ENCODE measurements around the gene SYT12. TPM values are rescaled to one million over a fixed set of nuclear protein-coding genes. Genes with fewer than 3 reads are reported as not detected.
"Not testable (repeated sequence)": the region's sequence is repeated elsewhere in the genome, so short reads cannot be mapped to it uniquely, and the experiment has no call there.

Gene SYT12
- total RNA-seq, 2 experiments from 2014 or later = 0.25 to 0.72 TPM

DNA sequence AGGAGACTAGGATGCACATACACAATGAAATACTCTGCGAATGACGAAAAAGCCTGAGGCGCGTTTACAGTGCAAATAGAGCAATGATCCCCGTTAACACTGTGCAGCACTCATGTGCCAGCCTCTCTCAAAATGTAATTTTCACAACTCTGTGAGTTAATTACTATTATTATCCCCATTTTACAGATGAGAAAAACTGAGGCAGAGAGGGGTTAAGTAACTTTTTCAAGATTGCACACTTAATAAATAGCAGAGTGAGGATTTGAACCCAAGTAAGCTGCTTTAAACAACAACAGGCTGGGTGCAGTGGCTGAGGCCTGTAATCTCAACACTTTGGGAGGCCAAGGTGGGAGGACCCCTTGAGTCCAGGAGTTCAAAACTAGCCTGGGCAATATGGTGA, 21.6 kb upstream of the SYT12 start:
- Histone ChIP-seq H3K27ac (ENCODE audit: low read depth, low read length, poor library complexity, severe bottlenecking) (no peak overlapping the region), H3K4me2 (ENCODE audit: low read length) (no peak overlapping the region), H3K36me3 (ENCODE audit: insufficient read depth, low read length) (no peaks in the 10 kb centered on the region), H3K9me2 (ENCODE audit: insufficient read depth, low read length) (no peaks in the 10 kb centered on the region), H4K20me1 (ENCODE audit: insufficient read depth, low read length) (no peaks in the 10 kb centered on the region), H3K4me3 (ENCODE audit: low read depth, low read length, poor library complexity, severe bottlenecking) (no peak overlapping the region), H3K79me2 (ENCODE audit: insufficient read depth, low read depth, low read length) (no peaks in the 10 kb centered on the region), H3K9me3 (ENCODE audit: low read length) (no peaks in the 10 kb centered on the region), H3K4me1 (ENCODE audit: insufficient read depth, low read length, poor library complexity, severe bottlenecking) (peaks cover 3% of the 10 kb centered on the region), H2AFZ (ENCODE audit: low read length) (no peak overlapping the region)
- no TSS peak for BruUV-seq (replicated peaks)
- DNase-seq (ENCODE audit: low spot score) = no peak
- TF ChIP-seq, protein P1, sequence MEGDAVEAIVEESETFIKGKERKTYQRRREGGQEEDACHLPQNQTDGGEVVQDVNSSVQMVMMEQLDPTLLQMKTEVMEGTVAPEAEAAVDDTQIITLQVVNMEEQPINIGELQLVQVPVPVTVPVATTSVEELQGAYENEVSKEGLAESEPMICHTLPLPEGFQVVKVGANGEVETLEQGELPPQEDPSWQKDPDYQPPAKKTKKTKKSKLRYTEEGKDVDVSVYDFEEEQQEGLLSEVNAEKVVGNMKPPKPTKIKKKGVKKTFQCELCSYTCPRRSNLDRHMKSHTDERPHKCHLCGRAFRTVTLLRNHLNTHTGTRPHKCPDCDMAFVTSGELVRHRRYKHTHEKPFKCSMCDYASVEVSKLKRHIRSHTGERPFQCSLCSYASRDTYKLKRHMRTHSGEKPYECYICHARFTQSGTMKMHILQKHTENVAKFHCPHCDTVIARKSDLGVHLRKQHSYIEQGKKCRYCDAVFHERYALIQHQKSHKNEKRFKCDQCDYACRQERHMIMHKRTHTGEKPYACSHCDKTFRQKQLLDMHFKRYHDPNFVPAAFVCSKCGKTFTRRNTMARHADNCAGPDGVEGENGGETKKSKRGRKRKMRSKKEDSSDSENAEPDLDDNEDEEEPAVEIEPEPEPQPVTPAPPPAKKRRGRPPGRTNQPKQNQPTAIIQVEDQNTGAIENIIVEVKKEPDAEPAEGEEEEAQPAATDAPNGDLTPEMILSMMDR (conservative IDR thresholded peaks at IDR 0.05; ENCODE audit: low read length) = no peak
- TF ChIP-seq EZH2phosphoT487 (IDR thresholded peaks at IDR 0.05; ENCODE audit: borderline replicate concordance, low read depth, low read length) = no peak
- POLR2A ChIA-PET = interaction anchor here (0.8 kb wide), 1 partner anchor 79 kb away, joined by 3 read pairs; no protein-coding TSS in a partner anchor
- CTCF ChIA-PET (ENCODE audit: unreplicated experiment) = interaction anchor here (0.6 to 1.1 kb wide), 2 partner anchors 20 to 122 kb away, joined by 3 to 4 read pairs; no protein-coding TSS in a partner anchor
- intact Hi-C loops (cut with micrococcal nuclease; ENCODE audit: unreplicated experiment) = no loop called here

DNA sequence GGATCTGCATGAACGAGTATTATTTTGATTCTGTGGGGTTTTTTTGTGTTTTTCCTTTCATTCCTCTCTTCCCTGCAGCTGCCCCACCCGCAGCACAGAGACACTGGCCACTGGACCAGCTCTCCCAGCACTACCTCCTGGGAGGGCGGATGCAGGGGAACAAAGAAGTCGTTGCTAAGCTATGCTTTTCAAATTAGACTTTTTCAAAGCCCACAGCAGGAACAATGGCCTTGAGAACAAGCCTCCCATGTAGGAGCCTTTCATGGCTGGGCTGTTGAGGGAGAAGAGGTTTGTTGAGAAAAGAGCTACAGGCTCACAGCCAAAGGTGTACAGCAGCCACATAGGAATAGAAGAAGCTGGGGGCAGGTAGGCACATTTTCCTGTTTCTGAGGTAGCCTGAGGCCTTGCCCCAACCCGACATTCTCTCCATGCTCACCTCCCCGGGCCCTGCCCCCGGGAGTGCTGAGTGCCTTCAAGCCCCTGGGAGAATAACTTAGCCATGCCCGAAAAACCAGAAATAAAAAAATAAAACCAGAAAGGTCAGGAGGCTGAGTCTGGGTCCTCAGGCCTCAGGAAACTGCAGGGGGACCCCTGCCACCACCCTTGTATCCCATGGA, 20.5 kb upstream of the SYT12 start:
- H3K4me1 ChIP-seq (ENCODE audit: insufficient read depth, low read length, poor library complexity, severe bottlenecking) = peaks cover 12% of the 10 kb centered on the region
- BruUV-seq (replicated peaks) = no TSS peak
- H2AFZ ChIP-seq (ENCODE audit: low read length) = no peak overlapping the region
- H3K79me2 ChIP-seq (ENCODE audit: insufficient read depth, low read depth, low read length) = no peaks in the 10 kb centered on the region
- CTCF ChIA-PET (ENCODE audit: unreplicated experiment) = interaction anchor here (1.1 kb wide), 1 partner anchor 18 kb away, joined by 3 read pairs; no protein-coding TSS in a partner anchor
- TF ChIP-seq, protein P1 (conservative IDR thresholded peaks at IDR 0.05; ENCODE audit: low read length) = no peak
- no peak for TF ChIP-seq EZH2phosphoT487 (IDR thresholded peaks at IDR 0.05; ENCODE audit: borderline replicate concordance, low read depth, low read length)
- POLR2A ChIA-PET = no interaction called here
- no peak overlapping the region for H3K27ac ChIP-seq (ENCODE audit: low read depth, low read length, poor library complexity, severe bottlenecking)
- peaks cover 6% of the 10 kb centered on the region; the same call in 1 of the 2 replicates for H3K9me3 ChIP-seq (ENCODE audit: low read length)
- H3K4me2 ChIP-seq (ENCODE audit: low read length) = no peak overlapping the region
- DNase-seq (ENCODE audit: low spot score) = no peak
- intact Hi-C loops (cut with micrococcal nuclease; ENCODE audit: unreplicated experiment) = no loop called here
- H3K4me3 ChIP-seq (ENCODE audit: low read depth, low read length, poor library complexity, severe bottlenecking) = no peak overlapping the region
- no peaks in the 10 kb centered on the region for H3K36me3 ChIP-seq (ENCODE audit: insufficient read depth, low read length)
- H3K9me2 ChIP-seq (ENCODE audit: insufficient read depth, low read length) = no peaks in the 10 kb centered on the region
- H4K20me1 ChIP-seq (ENCODE audit: insufficient read depth, low read length) = no peaks in the 10 kb centered on the region

DNA sequence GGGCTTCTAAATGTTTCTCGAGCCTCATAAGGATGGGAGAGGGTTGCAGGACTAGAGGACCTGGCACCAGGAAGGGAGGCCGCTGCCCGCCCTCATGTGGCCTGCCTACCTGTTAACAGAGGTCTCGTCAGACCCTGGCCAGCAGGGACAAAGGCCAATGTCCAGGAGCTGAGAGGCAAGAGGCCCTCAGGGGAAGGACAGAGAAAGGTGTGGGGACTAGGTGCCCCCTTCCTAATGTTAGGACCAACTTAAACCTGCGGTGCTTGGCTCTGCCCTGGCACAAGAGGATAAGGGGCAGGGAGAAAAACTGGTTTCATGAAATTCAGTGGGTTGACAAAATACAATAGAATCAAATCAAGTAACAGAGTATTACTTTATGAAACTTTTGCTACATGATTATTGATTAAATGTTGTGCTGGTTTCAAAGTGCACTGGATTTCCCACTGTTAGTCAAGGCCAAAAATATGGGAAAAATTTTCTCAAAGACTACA, 20.0 kb upstream of the SYT12 start:
- BruUV-seq (replicated peaks) = no TSS peak
- POLR2A ChIA-PET = no interaction called here
- no peak overlapping the region for H3K27ac ChIP-seq (ENCODE audit: low read depth, low read length, poor library complexity, severe bottlenecking)

GRCh38 chr11:67005200-67005599, 17.7 kb upstream of the SYT12 start:
- H4K20me1 ChIP-seq (ENCODE audit: insufficient read depth, low read length); DNase-seq (ENCODE audit: low spot score); H3K9me3 ChIP-seq (ENCODE audit: low read length); intact Hi-C loops (cut with micrococcal nuclease; ENCODE audit: unreplicated experiment); H3K79me2 ChIP-seq (ENCODE audit: insufficient read depth, low read depth, low read length); H3K4me3 ChIP-seq (ENCODE audit: low read depth, low read length, poor library complexity, severe bottlenecking); H3K27ac ChIP-seq (ENCODE audit: low read depth, low read length, poor library complexity, severe bottlenecking); CTCF ChIA-PET (ENCODE audit: unreplicated experiment); H2AFZ ChIP-seq (ENCODE audit: low read length); H3K9me2 ChIP-seq (ENCODE audit: insufficient read depth, low read length); H3K36me3 ChIP-seq (ENCODE audit: insufficient read depth, low read length); H3K4me2 ChIP-seq (ENCODE audit: low read length); BruUV-seq (replicated peaks): not testable (repeated sequence)
- peaks cover 12% of the 10 kb centered on the region for H3K4me1 ChIP-seq (ENCODE audit: insufficient read depth, low read length, poor library complexity, severe bottlenecking)
- POLR2A ChIA-PET = interaction anchor here (0.8 kb wide), 1 partner anchor 619 kb away, joined by 5 read pairs; no protein-coding TSS in a partner anchor

More for the DNA sequence above, 20.0 kb upstream of the SYT12 start:
- H3K4me2 ChIP-seq (ENCODE audit: low read length) = no peak overlapping the region
- intact Hi-C loops (cut with micrococcal nuclease; ENCODE audit: unreplicated experiment) = no loop called here
- peaks cover 6% of the 10 kb centered on the region; the same call in 1 of the 2 replicates for H3K9me3 ChIP-seq (ENCODE audit: low read length)
- H3K4me1 ChIP-seq (ENCODE audit: insufficient read depth, low read length, poor library complexity, severe bottlenecking) = peaks cover 12% of the 10 kb centered on the region
- no peaks in the 10 kb centered on the region for H4K20me1 ChIP-seq (ENCODE audit: insufficient read depth, low read length)
- no peaks in the 10 kb centered on the region for H3K9me2 ChIP-seq (ENCODE audit: insufficient read depth, low read length)
- no peaks in the 10 kb centered on the region for H3K79me2 ChIP-seq (ENCODE audit: insufficient read depth, low read depth, low read length)
- CTCF ChIA-PET (ENCODE audit: unreplicated experiment) = no interaction called here
- H3K36me3 ChIP-seq (ENCODE audit: insufficient read depth, low read length) = no peaks in the 10 kb centered on the region
- H3K4me3 ChIP-seq (ENCODE audit: low read depth, low read length, poor library complexity, severe bottlenecking) = no peak overlapping the region
- no peak for DNase-seq (ENCODE audit: low spot score)
- H2AFZ ChIP-seq (ENCODE audit: low read length) = no peak overlapping the region
- TF ChIP-seq EZH2phosphoT487 (IDR thresholded peaks at IDR 0.05; ENCODE audit: borderline replicate concordance, low read depth, low read length) = no peak
- TF ChIP-seq, protein P1 (conservative IDR thresholded peaks at IDR 0.05; ENCODE audit: low read length) = no peak

Data from OCI-LY7 (cell line).